ENCODE results near the gene NR1D1. TPM values are rescaled to one million over a fixed set of nuclear protein-coding genes. Genes with fewer than 3 reads are reported as not detected.
A peak's percentile ranks its signal among the peaks of the same experiment; 100 is the strongest.

Gene NR1D1
- total and polyA plus RNA-seq, 2 of the 13 experiments (the other 11 are each of a cell fraction or from before 2014, with no cell fraction given), result 2.1 to 2.7 TPM

DNA sequence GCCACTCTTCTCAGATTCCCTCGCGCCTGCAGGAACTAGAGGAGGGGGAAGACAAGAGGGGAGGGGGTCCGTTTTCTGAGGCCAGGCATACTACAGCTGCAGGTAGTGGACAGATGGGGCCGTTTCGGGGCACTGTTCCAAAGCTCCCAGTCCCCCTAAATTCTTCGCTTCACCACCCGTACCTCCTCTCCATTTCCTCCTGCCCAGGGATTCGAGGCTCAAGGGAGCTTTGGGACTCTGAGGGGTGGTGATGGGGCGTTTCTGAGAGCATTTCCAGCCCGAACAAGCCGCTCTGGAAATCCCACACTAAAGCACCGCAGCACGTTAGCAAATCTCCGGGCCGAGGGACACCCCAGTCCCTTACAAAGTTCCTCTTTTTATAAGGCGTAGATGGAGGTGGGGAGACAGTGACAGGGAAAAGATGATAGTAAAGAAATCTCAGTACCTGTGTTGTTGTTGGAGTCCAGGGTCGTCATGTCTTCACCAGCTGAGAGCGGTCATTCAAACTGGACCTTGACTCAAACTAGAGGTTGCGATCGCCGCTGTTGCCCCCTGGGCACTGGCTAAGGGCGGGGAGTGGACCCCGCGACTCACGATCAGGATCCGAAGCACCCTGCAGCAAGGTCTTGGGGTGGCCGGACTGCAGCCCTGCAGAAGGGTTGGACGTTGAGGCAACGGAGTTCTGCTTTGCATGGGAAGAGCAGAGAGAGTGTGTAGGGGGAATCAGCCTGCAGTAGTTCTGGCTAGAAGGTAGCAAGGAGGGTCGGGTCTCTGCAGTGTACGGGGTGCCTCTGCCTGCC, 570 bp downstream of the NR1D1 start (continued):
- TF ChIP-seq PAX8 (CRISPR knock-in tag; IDR thresholded peaks at IDR 0.05; ENCODE audit: borderline replicate concordance) (no peak), ZC3H13 (CRISPR knock-in tag; IDR thresholded peaks at IDR 0.05) (0 out of 2 replicates have a peak, but pooled peaks have one; percentile 48), ZSCAN21 (CRISPR knock-in tag; IDR thresholded peaks at IDR 0.05; ENCODE audit: borderline replicate concordance) (no peak), ZKSCAN1 (IDR thresholded peaks at IDR 0.05; ENCODE audit: low read length) (no peak), ZBTB1 (CRISPR knock-in tag; IDR thresholded peaks at IDR 0.05; ENCODE audit: borderline replicate concordance) (peak; percentile 12; the same call in 1 of the 2 replicates)
- TF ChIP-seq, protein P1, sequence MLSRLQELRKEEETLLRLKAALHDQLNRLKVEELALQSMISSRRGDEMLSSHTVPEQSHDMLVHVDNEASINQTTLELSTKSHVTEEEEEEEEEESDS (CRISPR knock-in tag; IDR thresholded peaks at IDR 0.05; ENCODE audit: borderline replicate concordance), result 0 out of 2 replicates have a peak, but pooled peaks have one; percentile 69
- TF ChIP-seq, protein P2, sequence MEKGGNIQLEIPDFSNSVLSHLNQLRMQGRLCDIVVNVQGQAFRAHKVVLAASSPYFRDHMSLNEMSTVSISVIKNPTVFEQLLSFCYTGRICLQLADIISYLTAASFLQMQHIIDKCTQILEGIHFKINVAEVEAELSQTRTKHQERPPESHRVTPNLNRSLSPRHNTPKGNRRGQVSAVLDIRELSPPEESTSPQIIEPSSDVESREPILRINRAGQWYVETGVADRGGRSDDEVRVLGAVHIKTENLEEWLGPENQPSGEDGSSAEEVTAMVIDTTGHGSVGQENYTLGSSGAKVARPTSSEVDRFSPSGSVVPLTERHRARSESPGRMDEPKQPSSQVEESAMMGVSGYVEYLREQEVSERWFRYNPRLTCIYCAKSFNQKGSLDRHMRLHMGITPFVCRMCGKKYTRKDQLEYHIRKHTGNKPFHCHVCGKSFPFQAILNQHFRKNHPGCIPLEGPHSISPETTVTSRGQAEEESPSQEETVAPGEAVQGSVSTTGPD (CRISPR knock-in tag; IDR thresholded peaks at IDR 0.05), result no peak
- TF ChIP-seq, protein P3, sequence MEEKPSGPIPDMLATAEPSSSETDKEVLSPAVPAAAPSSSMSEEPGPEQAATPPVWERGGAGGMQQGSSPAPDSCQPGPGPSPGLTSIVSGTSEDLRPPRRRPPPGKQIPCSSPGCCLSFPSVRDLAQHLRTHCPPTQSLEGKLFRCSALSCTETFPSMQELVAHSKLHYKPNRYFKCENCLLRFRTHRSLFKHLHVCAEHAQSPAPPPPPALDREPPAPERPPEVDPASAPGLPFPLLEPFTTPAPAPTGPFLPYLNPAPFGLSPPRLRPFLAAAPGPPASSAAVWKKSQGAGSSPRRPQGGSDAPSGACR (CRISPR knock-in tag; IDR thresholded peaks at IDR 0.05), result no peak
